Subcutaneous abdominal adipose tissue (tissue), 5 donors: ENCODE measurements around the gene ATP9B.
"Not testable (repeated sequence)": the region's sequence is repeated elsewhere in the genome, so short reads cannot be mapped to it uniquely, and the experiment has no call there.

Source experiments
- H3K27ac ChIP-seq: one replicate; pipeline ENCODE4 v1.7.0; 2013; ENCODE audit warnings: low read depth, mild to moderate bottlenecking, inconsistent platforms, low read length, moderate library complexity
- H3K27me3 ChIP-seq, 5 donors: one replicate each; pipeline ENCODE4 v1.7.0; 2013; ENCODE audit warnings: low read length in 5 of 5, inconsistent platforms in 1 of 5; ENCODE audit not compliant: control insufficient read depth in 5 of 5, insufficient read depth in 4 of 5
- H3K36me3 ChIP-seq, 5 donors: one replicate each; pipeline ENCODE4 v1.7.0; 2013; ENCODE audit warnings: low read length in 5 of 5; ENCODE audit not compliant: control insufficient read depth in 5 of 5, insufficient read depth in 5 of 5
- H3K4me1 ChIP-seq, 5 donors: one replicate each; pipeline ENCODE4 v1.7.0; 2013; ENCODE audit warnings: low read length in 5 of 5, mild to moderate bottlenecking in 3 of 5, moderate library complexity in 1 of 5; ENCODE audit not compliant: control insufficient read depth in 5 of 5, insufficient read depth in 5 of 5
- H3K4me3 ChIP-seq, 5 donors: one replicate each; pipeline ENCODE4 v1.7.0; 2013; ENCODE audit warnings: low read length in 5 of 5, low read depth in 1 of 5
- H3K9ac ChIP-seq, 5 donors: one replicate each; pipeline ENCODE4 v1.7.0; 2013; ENCODE audit warnings: low read length in 5 of 5, mild to moderate bottlenecking in 4 of 5, moderate library complexity in 3 of 5
- H3K9me3 ChIP-seq, 5 donors: one replicate each; pipeline ENCODE4 v1.7.0; 2013; ENCODE audit warnings: low read length in 5 of 5; ENCODE audit not compliant: control insufficient read depth in 5 of 5
- donor health status: healthy.
- donor health status: healthy.
- donor health status: healthy.
- donor health status: healthy.
- donor health status: healthy.

The ATP9B gene

DNA sequence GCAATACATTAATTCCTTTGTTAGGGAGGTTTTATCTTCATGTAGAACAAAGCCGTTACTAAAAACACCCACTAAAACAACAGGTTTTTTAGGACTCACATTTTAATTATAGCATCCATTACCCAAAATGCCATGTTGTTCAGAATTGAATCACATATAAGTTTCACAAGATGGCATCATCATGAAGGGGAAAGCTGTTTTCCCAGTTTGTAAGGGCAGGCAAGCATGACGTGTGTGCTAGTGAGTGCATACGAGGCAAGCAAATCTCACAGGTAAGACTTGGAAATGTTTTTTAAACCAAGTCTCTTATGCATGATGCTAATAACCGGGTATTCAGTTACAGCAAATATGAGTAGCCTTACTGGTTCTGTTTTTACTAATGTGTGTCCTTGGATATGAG, 214.7 kb downstream of the ATP9B start:
- no peak overlapping the region for H3K27ac ChIP-seq
- peaks cover 10 to 31% (median 23%) of the 10 kb centered on the region in 5 donors for H3K36me3 ChIP-seq
- H3K27me3 ChIP-seq = no peaks in the 10 kb centered on the region
- H3K4me3 ChIP-seq = no peak overlapping the region
- no peaks in the 10 kb centered on the region for H3K9me3 ChIP-seq
- H3K9ac ChIP-seq = no peak overlapping the region
- no peaks in the 10 kb centered on the region for H3K4me1 ChIP-seq

DNA sequence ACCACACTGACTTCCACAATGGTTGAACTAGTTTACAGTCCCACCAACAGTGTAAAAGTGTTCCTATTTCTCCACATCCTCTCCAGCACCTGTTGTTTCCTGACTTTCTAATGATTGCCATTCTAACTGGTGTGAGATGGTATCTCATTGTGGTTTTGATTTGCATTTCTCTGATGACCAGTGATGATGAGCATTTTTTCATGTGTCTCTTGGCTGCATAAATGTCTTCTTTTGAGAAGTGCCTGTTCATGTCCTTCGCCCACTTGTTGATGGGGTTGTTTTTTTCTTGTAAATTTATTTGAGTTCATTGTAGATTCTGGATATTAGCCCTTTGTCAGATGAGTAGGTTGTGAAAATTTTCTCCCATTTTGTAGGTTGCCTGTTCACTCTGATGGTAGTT, 216.0 kb downstream of the ATP9B start:
- H3K36me3 ChIP-seq = peaks cover 6 to 22% (median 15%) of the 10 kb centered on the region in 5 donors
- not testable (repeated sequence) for H3K27ac ChIP-seq, H3K4me1 ChIP-seq, H3K9me3 ChIP-seq, H3K9ac ChIP-seq, H3K27me3 ChIP-seq, H3K4me3 ChIP-seq

DNA sequence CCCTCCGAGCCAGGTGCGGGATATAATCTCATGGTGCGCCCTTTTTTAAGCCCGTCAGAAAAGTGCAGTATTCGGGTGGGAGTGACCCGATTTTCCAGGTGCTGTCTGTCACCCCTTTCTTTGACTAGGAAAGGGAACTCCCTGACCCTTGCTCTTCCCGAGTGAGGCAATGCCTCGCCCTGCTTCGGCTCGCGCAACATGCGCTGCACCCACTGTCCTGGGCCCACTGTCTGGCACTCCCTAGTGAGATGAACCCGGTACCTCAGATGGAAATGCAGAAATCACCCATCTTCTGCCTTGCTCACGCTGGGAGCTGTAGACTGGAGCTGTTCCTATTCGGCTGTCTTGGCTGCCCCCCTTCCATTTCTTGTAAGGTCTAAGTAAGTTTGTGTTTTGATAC, 221.2 kb downstream of the ATP9B start:
- H3K9me3 ChIP-seq, H3K4me3 ChIP-seq, H3K9ac ChIP-seq, H3K27me3 ChIP-seq, H3K27ac ChIP-seq, H3K4me1 ChIP-seq: not testable (repeated sequence)
- H3K36me3 ChIP-seq = peaks cover 6 to 19% (median 11%) of the 10 kb centered on the region in 5 donors

DNA sequence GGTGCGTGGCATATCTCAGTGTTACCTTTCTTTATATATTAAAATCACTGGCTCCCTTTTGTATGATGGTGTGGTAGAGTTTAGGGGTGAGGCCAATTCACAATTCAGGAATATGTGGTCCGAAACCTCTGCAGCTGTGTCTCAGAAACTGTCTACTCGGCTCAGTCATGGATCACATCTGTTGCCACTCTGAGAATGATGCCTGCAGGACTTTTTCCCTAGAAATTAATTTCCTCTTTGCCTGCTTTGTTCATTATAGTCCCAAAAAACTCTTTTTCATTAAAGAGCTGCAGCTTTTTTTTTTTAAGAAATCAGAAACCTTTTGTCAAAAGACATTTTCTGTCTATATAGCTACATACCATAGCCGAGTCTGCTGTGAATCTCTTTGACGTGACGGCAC, 221.7 kb downstream of the ATP9B start:
- Histone ChIP-seq H3K9me3 (no peaks in the 10 kb centered on the region), H3K9ac (no peak overlapping the region), H3K27me3 (no peaks in the 10 kb centered on the region), H3K36me3 (peaks cover 6 to 19% (median 11%) of the 10 kb centered on the region in 5 donors), H3K4me3 (no peak overlapping the region), H3K27ac (no peak overlapping the region), H3K4me1 (no peaks in the 10 kb centered on the region)

DNA sequence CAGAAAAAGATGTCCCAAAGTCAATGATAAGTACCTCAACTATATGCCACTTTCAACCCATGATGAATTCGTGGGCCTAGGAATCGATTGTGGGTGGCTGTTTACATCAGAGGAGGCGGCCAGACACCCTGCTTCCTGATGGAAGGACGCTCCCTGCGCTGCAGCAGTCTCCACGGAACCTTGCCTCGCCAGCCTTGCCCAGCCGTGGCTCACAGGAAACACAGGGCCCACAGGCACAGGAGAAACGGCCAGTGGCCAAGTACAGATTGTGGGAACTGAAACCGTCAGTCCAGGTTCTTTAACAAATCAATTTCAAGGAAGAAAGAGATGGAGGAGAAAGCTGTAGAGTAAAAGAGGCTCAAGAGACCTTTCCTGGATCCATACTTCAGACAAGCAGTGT, 225.0 kb downstream of the ATP9B start:
- Histone ChIP-seq H3K27me3 (no peaks in the 10 kb centered on the region), H3K9me3 (no peaks in the 10 kb centered on the region), H3K36me3 (peaks cover 6 to 26% (median 17%) of the 10 kb centered on the region in 5 donors), H3K4me3 (no peak overlapping the region), H3K9ac (no peak overlapping the region), H3K4me1 (no peaks in the 10 kb centered on the region), H3K27ac (no peak overlapping the region)

DNA sequence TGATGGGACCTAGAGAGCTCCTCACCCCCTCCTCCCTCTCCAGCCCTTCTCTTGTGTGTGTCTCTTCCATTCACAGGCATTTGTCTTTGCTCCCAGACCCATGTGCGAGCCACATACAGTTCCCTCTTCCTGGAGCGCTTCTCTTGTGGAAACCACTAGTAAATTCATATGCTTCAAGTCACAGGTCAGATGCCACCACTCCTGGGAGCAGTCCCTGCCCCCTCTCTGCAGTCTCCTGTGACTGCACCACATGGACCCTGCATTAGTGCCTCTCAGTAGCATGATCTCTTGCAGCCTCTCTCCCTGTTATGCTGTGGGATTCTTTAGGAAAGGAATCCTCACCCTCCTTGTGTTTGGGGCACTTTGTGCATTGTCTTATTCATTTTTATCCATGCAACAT, 230.1 kb downstream of the ATP9B start:
- Histone ChIP-seq H3K9me3 (no peaks in the 10 kb centered on the region), H3K27ac (no peak overlapping the region), H3K4me1 (peaks cover 0 to 7% (median 0%) of the 10 kb centered on the region in 5 donors), H3K36me3 (peaks cover 2 to 38% (median 27%) of the 10 kb centered on the region in 5 donors), H3K9ac (no peak overlapping the region), H3K4me3 (no peak overlapping the region), H3K27me3 (no peaks in the 10 kb centered on the region)

DNA sequence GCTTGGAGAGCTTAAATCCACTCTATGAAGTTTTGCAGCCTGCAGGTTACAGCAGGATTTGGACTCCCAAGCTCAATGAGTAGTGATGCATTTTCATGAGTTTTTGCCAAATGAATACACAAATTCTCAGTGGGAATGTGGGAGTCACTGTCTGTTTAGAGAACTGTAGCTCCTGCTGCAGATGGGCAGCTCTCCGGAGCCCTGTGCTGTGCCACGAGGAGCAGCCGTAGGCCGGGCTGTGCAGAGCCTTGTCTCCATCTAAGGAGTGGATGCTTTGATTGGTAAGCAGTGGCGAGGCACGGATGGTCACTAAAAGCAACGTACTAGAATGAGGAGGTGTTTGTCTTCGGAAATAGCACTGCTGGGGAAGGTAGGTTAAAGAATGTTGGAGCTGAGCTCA, 230.5 kb downstream of the ATP9B start:
- Histone ChIP-seq H3K4me3 (no peak overlapping the region), H3K4me1 (peaks cover 0 to 7% (median 0%) of the 10 kb centered on the region in 5 donors), H3K36me3 (peaks cover 2 to 38% (median 27%) of the 10 kb centered on the region in 5 donors), H3K9ac (no peak overlapping the region), H3K9me3 (no peaks in the 10 kb centered on the region), H3K27me3 (no peaks in the 10 kb centered on the region), H3K27ac (no peak overlapping the region)

DNA sequence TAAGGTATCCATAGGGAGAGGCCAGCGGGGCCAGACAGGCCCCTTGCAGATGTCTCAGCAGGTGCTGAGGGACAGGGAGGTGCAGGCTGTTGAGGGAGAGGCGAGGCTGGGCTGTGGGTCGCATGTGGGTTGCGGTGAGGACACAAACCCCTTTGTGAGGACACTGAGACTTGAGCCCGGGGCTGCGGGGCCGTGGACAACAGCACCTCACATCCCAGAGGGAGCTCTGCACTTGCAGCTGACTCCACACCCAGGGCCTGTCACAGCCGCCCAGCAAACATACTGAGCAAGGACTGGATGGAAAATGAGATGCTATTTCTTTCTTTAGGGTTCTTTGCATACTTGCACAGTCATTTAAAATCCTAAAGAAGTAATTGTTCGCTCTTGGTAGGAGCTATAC, 231.2 kb downstream of the ATP9B start:
- Histone ChIP-seq H3K9me3 (no peaks in the 10 kb centered on the region), H3K4me1 (peaks cover 0 to 7% (median 0%) of the 10 kb centered on the region in 5 donors), H3K9ac (no peak overlapping the region), H3K4me3 (no peak overlapping the region), H3K27ac (no peak overlapping the region), H3K36me3 (peaks cover 2 to 45% (median 32%) of the 10 kb centered on the region in 5 donors), H3K27me3 (no peaks in the 10 kb centered on the region)

DNA sequence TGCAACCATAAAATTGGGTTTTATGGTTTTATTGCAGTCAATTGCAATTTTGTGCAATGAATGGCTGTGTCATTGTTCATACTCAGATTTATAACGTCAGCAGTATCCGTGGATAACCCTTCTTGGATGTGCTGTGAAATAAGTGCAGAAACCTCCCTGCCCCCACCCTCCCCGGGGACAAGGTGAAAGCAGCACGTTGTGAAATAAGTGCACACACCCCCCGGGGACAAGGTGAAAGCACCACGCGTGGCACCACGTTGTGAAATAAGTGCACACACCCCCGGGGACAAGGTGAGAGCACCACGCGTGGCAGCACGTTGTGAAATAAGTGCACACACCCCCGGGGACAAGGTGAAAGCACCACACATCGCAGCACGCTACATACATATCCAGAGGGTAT, 232.9 kb downstream of the ATP9B start:
- no peak overlapping the region for H3K4me3 ChIP-seq
- peaks cover 0 to 7% (median 0%) of the 10 kb centered on the region in 5 donors for H3K4me1 ChIP-seq
- no peak overlapping the region for H3K9ac ChIP-seq
- H3K36me3 ChIP-seq = peaks cover 4 to 56% (median 46%) of the 10 kb centered on the region in 5 donors
- no peaks in the 10 kb centered on the region for H3K9me3 ChIP-seq
- no peaks in the 10 kb centered on the region for H3K27me3 ChIP-seq
- no peak overlapping the region for H3K27ac ChIP-seq

DNA sequence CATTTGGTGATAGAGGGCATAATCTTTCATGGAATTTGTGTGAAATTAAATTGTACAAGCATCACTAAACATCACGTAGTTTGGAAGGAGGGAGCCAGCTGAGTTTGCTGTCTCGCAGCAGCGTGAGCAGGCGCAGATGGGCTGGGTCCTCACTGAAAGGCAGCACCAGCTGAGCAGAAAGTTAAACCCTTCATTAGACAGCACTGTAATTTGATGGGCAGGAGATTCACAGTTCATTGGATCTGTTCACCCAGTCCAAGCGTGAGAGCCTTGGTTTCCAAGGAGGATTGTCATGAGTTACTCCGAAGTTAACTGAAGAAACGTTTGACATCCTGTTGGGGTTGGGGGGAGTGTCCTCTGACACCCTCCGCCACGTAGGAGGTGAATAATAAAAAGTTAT, 236.7 kb downstream of the ATP9B start:
- Histone ChIP-seq H3K36me3 (peaks cover 4 to 48% (median 47%) of the 10 kb centered on the region in 5 donors), H3K27me3 (no peaks in the 10 kb centered on the region), H3K4me1 (peaks cover 0 to 7% (median 0%) of the 10 kb centered on the region in 5 donors), H3K9me3 (no peaks in the 10 kb centered on the region), H3K4me3 (no peak overlapping the region), H3K9ac (no peak overlapping the region), H3K27ac (no peak overlapping the region)
